ENCODE data around the gene SRF. TPM values are rescaled to one million over a fixed set of nuclear protein-coding genes. Genes with fewer than 3 reads are reported as not detected.

SRF gene
- 12.5 to 17.2 TPM (median 16.3 TPM) in 5 replicates for total RNA-seq (2022; extraction: Qiagen RNA extraction)

DNA sequence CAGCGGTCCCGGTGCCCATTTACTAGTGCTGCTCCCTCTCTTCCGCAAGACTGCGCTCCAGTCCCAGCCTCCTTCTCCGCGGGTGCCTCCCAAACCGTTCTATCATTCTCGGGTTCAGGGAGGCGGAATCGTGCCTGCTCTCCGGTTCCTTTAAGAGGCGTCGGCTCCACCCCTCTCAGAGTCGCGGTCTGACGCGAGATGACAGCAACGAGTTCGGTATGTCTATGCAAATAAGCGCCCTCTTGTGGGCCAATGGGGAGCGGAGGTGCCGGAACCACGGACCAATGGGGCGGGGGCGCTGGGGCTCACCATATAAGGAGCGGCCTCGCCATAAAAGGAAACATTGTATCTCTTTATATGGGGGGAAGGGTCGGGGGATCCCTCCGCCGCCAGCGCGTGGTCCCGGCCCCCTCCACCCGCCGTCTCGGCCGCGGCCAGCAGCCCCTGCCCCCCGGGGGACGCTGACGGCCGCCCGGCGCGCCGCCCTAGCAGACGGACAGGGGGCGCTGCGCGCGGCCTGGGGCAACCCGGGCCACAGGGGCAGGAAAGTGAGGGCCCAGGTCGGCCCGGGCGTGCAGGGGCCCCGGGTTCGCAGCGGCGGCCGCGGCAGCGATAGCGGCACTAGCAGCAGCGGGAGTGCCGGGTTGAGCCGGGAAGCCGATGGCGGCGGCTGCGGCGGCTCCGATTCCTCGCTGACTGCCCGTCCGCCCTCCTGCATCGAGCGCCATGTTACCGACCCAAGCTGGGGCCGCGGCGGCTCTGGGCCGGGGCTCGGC, at the start of gene SRF:
Gene SRF (plus strand): TSS at position 339 of the 776 bp plus-strand sequence. CDS start 388 bp downstream, at position 727.

DNA sequence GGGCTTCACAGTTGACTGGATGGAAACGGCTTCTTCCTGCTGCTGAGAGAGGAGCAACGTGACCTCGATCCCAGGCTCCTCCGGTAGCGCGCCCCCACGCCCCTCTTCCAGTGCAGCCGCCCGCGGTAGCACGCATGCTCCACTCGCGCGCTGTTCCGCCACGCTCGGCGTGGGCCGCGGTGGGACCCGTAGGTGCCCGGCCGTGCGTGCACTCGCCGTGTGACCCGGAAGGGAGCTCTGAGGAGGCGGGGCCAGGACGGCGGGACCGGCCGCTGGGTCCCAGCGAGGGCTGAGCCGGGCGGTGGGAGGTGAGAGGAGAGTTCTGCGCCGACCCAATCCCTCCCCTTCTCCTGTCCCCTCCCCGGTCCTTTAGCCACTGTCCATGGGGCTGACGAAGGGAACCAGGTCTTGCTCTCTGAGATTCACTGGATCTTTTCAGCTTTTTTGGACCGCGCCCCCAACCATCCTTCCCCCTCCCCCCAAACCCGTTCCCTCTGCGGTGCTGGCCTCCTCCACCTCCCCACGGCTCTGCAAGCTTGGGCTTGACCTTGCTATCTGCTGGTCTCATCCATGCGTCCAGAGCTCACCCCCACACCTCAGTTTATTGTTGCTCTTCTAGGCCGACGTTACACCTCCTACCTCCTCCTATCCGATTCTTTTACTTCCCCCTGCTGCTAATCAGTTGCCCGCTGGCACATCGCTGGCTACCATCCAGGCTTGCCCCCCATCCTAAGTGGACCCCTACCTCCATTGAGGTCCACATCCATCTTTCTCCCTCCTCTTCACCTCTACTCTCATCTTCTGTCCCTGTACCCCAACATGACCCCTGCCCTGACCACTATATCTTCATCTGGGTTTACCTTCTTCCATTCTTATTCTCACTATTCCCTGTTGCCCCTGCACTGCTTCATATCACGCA, 11.1 kb downstream of the SRF start, which contains the start of gene CUL9:
Gene CUL9 (plus strand): TSS at position 255 of the 919 bp plus-strand sequence. CDS start 2,115 bp downstream, outside the sequence.

DNA sequence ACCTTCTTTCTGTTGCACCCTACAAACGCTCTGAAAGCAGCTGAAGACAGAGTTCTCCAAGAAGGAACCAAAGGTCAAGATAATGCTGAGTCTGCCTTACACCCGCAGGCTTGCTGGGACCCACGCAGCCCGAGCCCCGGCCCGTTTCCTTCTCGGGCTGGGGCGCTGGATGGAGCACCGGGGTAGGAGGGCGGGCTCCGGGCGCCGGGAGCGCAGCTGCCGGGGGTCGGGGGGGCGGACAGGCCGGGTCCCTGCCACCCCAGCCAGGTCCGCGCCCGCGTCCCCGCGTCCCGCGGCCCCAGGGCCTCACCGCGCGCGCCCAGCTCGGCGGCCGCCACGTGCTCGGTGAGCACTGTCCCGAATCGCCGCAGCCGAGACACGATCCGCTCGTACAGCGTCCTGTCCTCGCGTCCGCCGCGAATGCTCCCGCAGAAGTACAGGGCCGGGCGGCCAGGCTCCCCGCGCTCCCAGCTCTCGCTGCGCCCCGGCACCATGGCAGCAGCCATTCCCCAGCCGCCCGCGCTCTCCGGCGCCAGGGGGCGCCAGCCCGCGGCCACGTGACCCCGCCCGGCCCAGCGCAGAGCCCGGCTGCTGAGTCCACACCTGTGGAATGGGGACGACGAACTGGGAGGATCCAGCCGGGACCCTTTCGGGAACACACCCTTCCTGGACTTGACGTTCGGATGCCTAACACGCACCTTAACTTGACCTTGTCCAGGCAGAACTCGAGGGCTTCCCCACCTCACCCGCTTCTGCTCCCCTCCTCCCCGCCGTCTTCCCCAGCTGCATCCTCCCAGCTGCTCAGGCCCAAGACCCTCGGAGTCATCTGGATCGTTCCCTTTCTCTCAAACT, 58.1 kb downstream of the SRF start, which contains the start of gene DNPH1:
Gene DNPH1 (minus strand): TSS at position 531 of the 852 bp plus-strand sequence. CDS start 25 bp downstream, at position 506.

Other genes with a start within 250 kb of the SRF start
- 36.8 to 45.0 TPM (median 43.5 TPM) in 5 replicates for gene CNPY3, start 241.8 kb upstream of the SRF start, total RNA-seq (2022; extraction: Qiagen RNA extraction)
- 0.06 to 0.16 TPM (median 0.10 TPM) in 4 of 5 replicates, not detected in the other for gene GNMT, start 210.5 kb upstream of the SRF start, total RNA-seq (2022; extraction: Qiagen RNA extraction)
- 6.2 to 9.7 TPM (median 9.3 TPM) in 5 replicates for gene PEX6, start 192.1 kb upstream of the SRF start, total RNA-seq (2022; extraction: Qiagen RNA extraction)
- gene PPP2R5D, start 186.7 kb upstream of the SRF start, total RNA-seq (2022; extraction: Qiagen RNA extraction) = 25.3 to 28.9 TPM (median 27.0 TPM) in 5 replicates
- gene MEA1, start 157.3 kb upstream of the SRF start, total RNA-seq (2022; extraction: Qiagen RNA extraction) = 85.6 to 93.3 TPM (median 91.2 TPM) in 5 replicates
- gene KLHDC3, start 157.0 kb upstream of the SRF start, total RNA-seq (2022; extraction: Qiagen RNA extraction) = 26.2 to 31.1 TPM (median 27.7 TPM) in 5 replicates
- gene RRP36, start 149.6 kb upstream of the SRF start, total RNA-seq (2022; extraction: Qiagen RNA extraction) = 64.4 to 75.1 TPM (median 68.5 TPM) in 5 replicates
- 6.8 to 9.0 TPM (median 7.6 TPM) in 5 replicates for gene CUL7, start 117.4 kb upstream of the SRF start, total RNA-seq (2022; extraction: Qiagen RNA extraction)
- gene MRPL2, start 111.8 kb upstream of the SRF start, total RNA-seq (2022; extraction: Qiagen RNA extraction) = 56.1 to 62.9 TPM (median 57.9 TPM) in 5 replicates
- 6.7 to 8.1 TPM (median 7.3 TPM) in 5 replicates for gene KLC4, start 111.6 kb upstream of the SRF start, total RNA-seq (2022; extraction: Qiagen RNA extraction)
- gene PTK7, start 95.0 kb upstream of the SRF start, total RNA-seq (2022; extraction: Qiagen RNA extraction) = 3.7 to 5.2 TPM (median 4.8 TPM) in 5 replicates
- 5.8 to 9.8 TPM (median 8.5 TPM) in 5 replicates for gene CUL9, start 10.9 kb downstream of the SRF start, total RNA-seq (2022; extraction: Qiagen RNA extraction)
- 77.7 to 112 TPM (median 101 TPM) in 5 replicates for gene DNPH1, start 58.2 kb downstream of the SRF start, total RNA-seq (2022; extraction: Qiagen RNA extraction)
- 0.03 to 0.06 TPM (median 0.03 TPM) in 5 replicates for gene TTBK1, start 72.2 kb downstream of the SRF start, total RNA-seq (2022; extraction: Qiagen RNA extraction)
- not detected in 5 replicates for gene SLC22A7, start 127.0 kb downstream of the SRF start, total RNA-seq (2022; extraction: Qiagen RNA extraction)
- 0.27 to 0.62 TPM (median 0.37 TPM) in 5 replicates for gene CRIP3, start 137.6 kb downstream of the SRF start, total RNA-seq (2022; extraction: Qiagen RNA extraction)
- 3.9 to 5.4 TPM (median 4.7 TPM) in 5 replicates for gene ZNF318, start 198.4 kb downstream of the SRF start, total RNA-seq (2022; extraction: Qiagen RNA extraction)